Measurements from ENCODE around the gene CPXM1. TPM values are rescaled to one million over a fixed set of nuclear protein-coding genes. Genes with fewer than 3 reads are reported as not detected.

CPXM1 gene
- total and polyA plus RNA-seq, 9 of the 15 experiments (the other 6 are each of a cell fraction or from before 2014, with no cell fraction given): 0.04 to 1.1 (median 0.37) TPM; not detected in 2

DNA sequence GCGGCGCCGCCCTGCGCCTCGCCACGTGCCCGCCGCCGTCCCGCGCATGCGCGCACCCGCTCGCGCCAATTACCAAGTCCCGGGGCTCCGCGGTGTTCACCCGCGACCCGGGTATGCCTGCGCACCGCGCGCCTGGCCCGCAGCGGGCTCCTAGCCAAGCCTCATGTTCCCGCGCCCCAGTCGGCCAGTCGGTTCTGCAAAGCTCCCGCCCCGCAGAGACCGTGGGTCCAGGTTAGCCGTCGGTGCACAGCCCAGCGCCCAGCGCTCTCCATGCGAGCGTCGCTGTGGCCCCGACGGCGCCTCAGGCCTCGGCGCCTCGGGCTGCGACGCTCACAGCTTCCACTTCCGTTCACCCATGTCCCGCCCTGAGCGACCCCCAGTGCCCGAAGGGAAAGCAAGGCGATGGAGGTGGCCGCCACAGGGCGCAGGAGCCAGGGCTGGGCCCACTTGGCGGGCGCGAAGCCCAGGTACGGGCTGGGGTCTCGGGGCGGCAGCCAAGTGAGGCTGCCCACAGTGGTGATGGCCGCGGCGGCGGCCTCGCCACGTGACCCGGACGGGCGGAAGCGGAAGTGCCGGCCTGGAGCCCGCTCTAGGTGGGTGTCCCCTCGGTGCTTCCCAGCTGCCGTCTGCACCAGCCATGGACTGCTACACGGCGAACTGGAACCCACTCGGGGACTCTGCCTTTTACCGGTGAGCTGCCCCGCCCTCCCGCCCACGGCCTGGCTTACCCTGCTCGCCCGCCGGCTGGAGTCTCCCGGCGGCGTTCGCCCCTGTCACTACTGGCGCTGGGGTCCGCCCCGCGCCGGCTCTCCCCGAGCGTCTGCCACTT lies 39.9 kb upstream of the CPXM1 start, which contains the start of the genes PCED1A and VPS16 (continued):
- TF ChIP-seq, protein P1, sequence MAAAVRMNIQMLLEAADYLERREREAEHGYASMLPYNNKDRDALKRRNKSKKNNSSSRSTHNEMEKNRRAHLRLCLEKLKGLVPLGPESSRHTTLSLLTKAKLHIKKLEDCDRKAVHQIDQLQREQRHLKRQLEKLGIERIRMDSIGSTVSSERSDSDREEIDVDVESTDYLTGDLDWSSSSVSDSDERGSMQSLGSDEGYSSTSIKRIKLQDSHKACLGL (CRISPR knock-in tag; IDR thresholded peaks at IDR 0.05; ENCODE audit: borderline replicate concordance, poor library complexity, severe bottlenecking): no peak
- TF ChIP-seq HDAC8 (tag; IDR thresholded peaks at IDR 0.05) (no peak), SOX6 (IDR thresholded peaks at IDR 0.05) (no peak), SRSF1 (IDR thresholded peaks at IDR 0.05; ENCODE audit: low read depth, low read length) (no peak), EWSR1 (IDR thresholded peaks at IDR 0.05; ENCODE audit: borderline replicate concordance, low read depth, partially characterized antibody) (no peak), ZBTB17 (CRISPR knock-in tag; IDR thresholded peaks at IDR 0.05) (peak; percentile 45; the same call in 1 of the 2 replicates), NCOA2 (IDR thresholded peaks at IDR 0.05; ENCODE audit: partially characterized antibody in 2 of 2) (no peak), LEF1 (IDR thresholded peaks at IDR 0.05) (no peak), THRAP3 (IDR thresholded peaks at IDR 0.05; ENCODE audit: borderline replicate concordance) (no peak), MCM2 (IDR thresholded peaks at IDR 0.05; ENCODE audit: low read depth) (no peak), ZNF184 (CRISPR knock-in tag; IDR thresholded peaks at IDR 0.05) (no peak), CHD1 (IDR thresholded peaks at IDR 0.05; ENCODE audit: low read length) (no peak), FOXJ2 (tag; IDR thresholded peaks at IDR 0.05) (no peak), FOXK1 (CRISPR knock-in tag; IDR thresholded peaks at IDR 0.05; ENCODE audit: borderline replicate concordance) (no peak), POLR2G (IDR thresholded peaks at IDR 0.05; ENCODE audit: low read depth, low read length) (peak; percentile 84), ZC3H4 (CRISPR knock-in tag; IDR thresholded peaks at IDR 0.05; ENCODE audit: borderline replicate concordance) (no peak)
- TF ChIP-seq, protein P2, sequence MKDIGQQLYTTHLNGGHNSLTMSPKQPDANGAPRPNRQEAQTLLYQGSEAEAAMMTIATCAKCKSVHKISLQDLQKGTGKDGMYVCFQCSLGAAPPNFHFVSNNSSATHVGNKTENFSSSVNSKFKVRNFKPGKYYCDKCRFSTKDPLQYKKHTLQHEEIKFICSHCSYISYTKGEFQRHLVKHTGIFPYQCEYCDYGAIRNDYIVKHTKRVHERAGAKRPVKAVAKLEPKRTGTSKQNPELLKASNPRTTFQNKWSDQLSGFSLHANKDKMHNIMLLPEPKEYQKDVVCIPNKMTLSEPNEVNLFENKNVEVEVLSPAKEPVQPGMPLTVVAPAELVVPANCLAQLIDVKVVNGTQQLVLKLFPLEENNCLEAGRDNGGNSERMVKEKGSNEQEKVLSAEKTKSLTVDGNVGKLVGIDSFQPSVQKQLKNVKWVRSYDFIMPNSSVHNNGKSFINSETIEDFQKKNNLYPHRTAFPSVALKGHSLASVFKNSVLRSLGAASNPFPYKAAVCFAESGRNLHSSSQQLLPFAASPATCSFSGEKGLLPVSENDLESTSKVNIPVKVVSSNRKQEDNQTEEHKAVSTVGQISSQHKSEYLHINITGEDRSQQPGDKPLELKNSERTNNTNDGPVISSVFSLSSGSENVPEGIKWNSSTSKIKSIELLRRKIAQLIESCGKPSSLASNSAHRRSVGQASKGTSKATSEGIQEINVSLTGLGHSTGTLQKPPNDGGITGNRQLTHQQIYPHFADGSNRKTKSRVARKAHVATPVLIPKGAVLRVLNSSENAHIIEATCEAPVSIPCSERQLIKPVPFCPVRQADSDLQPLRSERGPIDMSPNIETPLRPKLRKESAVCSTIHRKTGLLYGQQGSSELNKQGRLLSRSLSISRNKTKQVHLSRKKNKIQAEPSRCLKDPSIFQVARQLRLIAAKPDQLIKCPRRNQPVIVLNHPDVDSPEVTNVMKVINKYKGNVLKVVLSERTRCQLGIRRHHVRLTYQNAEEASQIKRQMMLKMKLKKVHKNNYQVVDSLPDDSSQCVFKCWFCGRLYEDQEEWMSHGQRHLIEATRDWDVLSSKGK (CRISPR knock-in tag; IDR thresholded peaks at IDR 0.05): no peak
- TF ChIP-seq, protein P3, sequence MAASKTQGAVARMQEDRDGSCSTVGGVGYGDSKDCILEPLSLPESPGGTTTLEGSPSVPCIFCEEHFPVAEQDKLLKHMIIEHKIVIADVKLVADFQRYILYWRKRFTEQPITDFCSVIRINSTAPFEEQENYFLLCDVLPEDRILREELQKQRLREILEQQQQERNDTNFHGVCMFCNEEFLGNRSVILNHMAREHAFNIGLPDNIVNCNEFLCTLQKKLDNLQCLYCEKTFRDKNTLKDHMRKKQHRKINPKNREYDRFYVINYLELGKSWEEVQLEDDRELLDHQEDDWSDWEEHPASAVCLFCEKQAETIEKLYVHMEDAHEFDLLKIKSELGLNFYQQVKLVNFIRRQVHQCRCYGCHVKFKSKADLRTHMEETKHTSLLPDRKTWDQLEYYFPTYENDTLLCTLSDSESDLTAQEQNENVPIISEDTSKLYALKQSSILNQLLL (CRISPR knock-in tag; IDR thresholded peaks at IDR 0.05; ENCODE audit: borderline replicate concordance): no peak
- TF ChIP-seq, protein P4, sequence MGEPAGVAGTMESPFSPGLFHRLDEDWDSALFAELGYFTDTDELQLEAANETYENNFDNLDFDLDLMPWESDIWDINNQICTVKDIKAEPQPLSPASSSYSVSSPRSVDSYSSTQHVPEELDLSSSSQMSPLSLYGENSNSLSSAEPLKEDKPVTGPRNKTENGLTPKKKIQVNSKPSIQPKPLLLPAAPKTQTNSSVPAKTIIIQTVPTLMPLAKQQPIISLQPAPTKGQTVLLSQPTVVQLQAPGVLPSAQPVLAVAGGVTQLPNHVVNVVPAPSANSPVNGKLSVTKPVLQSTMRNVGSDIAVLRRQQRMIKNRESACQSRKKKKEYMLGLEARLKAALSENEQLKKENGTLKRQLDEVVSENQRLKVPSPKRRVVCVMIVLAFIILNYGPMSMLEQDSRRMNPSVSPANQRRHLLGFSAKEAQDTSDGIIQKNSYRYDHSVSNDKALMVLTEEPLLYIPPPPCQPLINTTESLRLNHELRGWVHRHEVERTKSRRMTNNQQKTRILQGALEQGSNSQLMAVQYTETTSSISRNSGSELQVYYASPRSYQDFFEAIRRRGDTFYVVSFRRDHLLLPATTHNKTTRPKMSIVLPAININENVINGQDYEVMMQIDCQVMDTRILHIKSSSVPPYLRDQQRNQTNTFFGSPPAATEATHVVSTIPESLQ (CRISPR knock-in tag; IDR thresholded peaks at IDR 0.05): no peak

Data from K562 (cell line).